HG03439 (cell line): ENCODE data around the gene SLC66A2.
"Not testable (repeated sequence)": the region's sequence is repeated elsewhere in the genome, so short reads cannot be mapped to it uniquely, and the experiment has no call there.

ENCODE experiments used
- ATAC-seq: cut with Tn5 transposase; IDR thresholded peaks from one replicate; pipeline ENCODE4 v1.9.1; 2021; ENCODE audit warnings: mild to moderate bottlenecking, moderate library complexity; ENCODE audit not compliant: unreplicated experiment

The SLC66A2 gene

DNA sequence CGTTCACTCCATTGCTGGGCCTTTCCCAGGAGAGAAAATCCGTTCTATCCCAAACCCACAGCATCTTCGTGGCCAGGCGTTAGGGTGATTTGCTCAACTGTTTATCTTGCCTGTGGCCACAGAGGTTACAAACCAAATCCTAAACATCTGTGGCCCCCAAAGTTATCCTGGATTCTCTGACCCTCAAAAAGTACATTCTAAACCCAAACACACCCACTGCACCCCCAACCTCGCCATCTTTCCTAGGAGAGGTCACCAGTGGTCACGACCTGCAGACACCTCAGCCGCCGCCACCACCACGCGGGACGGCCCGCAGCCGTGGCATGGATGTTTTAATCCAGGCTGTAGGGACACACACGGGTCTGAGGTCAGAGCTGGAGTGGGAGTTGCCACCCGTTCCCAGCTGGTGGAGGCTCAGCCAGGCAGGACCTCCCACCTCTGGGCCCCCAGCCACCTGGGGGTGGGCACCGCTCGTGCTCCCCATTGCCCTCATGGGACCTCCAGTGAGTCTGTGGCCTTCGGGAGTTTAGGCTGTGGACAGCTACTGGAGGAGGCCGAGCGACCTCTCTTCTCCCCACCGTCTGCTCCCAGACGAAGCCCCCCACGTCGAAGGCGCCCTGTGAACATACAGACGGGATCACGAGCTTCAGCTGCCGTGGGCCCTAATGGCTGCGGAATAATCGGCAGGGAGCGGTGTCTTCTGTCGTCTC lies 81.7 kb downstream of the SLC66A2 start:
- ATAC-seq, result no peak

DNA sequence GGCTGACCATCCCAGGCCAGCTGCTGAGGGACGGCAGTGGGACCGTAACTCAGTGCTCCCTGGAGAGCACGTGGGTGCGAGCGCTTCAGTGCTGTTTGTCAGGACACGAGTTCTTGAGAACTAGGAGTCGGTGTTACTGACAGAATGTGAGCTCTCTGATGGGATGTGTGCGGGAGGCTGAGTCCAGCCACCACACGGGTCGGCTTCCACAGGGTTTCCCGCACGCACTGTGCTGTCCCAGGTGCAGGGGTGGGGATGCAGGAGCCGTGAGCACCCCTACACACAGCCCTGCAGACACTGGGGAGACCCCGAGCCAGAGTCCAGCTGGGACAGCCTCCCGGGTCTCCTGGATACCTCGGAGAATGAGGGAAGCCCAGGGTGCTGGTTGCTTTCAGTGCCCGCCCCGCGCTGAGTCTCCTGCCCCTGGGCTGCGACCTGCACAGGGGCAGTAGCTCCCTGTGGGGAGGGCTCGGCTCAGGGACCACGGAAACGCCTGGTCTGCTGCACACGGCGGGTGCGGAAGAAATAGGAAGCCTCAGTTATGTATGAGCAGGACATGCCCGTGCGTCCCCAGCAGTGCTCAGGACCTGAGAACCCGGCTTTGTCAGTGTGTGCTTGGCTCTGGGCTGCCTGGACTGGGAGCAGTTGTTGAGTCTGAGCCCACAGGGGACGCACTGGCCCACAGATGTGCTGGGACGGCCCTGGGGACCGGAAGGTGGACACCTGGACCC lies 82.5 kb downstream of the SLC66A2 start:
- ATAC-seq, result no peak

DNA sequence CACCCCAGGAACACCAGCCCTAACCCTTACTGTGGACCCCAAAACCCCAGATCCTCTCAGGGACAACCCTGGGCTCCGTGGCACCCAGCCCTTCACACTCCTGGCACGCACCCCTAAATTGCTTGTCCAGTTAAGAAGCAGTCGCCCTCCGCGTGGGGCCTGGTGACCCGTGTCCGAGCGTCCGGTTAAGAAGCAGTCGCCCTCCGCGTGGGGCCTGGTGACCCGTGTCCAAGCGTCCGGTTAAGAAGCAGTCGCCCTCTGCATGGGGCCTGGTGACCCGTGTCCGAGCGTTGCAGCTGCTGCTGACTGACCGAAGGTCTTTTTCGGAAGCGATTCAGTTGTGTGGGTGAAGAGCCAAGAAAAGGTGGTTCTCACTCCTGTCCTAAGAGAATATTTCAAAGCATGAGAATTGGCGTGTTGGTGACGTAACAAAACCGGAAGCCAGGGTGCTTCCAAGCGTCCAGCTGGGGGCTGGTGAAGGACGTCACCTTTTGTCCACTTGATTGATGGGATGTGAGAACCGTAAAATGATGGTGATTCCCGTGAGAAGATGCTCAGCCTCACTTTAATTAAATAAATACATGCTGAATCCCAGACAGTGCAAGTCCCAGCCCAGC lies 83.2 kb downstream of the SLC66A2 start:
- no peak for ATAC-seq

DNA sequence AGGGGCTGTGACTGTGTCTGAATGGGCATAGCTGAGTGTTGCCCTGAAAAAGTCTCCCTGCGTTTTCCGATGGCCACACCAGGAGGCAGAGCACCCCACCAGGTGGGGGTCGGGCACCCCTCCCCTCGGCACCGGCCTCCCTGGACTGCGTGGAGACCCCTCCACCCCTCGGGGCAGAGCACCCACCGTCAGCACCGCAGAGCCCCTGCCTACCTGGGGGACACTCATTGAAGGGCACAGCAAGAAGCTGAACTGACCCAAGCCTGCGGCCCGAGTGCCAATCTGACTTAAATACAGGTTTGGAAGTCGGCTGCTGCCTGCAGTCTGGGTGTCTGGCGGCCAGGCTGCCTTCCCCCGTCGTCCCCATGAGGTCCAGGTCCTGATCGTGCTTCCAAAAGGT lies 83.8 kb downstream of the SLC66A2 start:
- no peak for ATAC-seq

DNA sequence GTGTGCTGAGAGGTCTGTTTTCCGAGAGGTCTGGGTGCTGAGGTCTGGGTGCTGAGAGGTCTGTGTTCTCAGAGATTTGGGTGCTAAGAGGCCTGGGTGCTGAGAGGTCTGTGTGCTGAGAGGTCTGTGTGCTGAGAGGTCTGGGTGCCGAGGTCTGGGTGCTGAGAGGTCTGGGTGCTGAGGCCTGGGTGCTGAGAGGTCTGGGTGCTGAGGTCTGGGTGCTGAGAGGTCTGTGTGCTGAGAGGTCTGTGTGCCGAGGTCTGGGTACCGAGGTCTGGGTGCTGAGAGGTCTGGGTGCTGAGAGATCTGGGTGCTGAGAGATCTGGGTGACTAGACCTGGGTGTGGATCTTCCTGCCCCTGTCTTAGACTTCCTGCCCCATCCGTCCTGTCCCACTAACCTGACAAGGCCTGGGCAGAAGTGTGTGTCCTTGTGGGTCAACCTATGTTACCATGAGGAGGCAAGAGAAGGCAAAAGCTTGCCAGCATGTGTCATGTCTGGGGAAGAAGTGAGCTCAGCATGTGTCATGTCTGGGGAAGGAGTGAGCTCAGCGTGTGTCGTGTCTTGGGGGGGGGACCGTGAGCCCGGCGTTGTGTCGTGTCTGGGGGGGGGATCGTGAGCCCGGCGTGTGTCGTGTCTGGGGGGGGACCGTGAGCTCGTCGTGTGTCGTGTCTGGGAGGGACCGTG lies 84.4 kb downstream of the SLC66A2 start:
- ATAC-seq, result no peak

DNA sequence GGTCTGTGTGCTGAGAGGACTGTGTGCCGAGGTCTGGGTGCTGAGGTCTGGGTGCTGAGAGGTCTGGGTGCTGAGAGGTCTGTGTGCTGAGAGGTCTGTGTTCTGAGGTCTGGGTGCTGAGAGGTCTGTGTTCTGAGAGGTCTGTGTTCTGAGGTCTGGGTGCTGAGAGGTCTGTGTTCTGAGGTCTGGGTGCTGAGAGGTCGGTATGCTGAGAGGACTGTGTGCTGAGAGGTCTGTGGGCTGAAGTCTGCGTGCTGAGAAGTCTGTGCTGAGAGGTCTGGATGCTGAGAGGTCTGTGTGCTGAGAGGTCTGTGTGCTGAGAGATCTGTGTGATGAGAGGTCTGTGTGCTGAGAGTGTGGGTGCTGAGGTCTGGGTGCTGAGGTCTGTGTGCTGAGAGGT lies 85.5 kb downstream of the SLC66A2 start:
- not testable (repeated sequence) for ATAC-seq

DNA sequence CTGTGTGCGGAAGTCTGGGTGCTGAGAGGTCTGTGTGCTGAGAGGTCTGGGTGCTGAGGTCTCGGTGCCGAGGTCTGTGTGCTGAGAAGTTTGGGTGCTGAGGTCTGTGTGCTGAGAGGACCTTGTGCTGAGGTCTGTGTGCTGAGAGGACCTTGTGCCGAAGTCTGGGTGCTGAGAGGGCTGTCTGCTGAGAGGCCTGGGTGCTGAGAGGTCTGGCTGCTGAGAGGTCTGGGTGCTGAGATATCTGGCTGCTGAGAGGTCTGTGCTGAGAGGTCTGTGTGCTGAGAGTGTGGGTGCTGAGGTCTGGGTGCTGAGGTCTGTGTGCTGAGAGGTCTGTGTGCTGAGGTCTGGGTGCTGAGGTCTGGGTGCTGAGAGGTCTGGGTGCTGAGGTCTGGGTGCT lies 86.5 kb downstream of the SLC66A2 start:
- ATAC-seq, result not testable (repeated sequence)

DNA sequence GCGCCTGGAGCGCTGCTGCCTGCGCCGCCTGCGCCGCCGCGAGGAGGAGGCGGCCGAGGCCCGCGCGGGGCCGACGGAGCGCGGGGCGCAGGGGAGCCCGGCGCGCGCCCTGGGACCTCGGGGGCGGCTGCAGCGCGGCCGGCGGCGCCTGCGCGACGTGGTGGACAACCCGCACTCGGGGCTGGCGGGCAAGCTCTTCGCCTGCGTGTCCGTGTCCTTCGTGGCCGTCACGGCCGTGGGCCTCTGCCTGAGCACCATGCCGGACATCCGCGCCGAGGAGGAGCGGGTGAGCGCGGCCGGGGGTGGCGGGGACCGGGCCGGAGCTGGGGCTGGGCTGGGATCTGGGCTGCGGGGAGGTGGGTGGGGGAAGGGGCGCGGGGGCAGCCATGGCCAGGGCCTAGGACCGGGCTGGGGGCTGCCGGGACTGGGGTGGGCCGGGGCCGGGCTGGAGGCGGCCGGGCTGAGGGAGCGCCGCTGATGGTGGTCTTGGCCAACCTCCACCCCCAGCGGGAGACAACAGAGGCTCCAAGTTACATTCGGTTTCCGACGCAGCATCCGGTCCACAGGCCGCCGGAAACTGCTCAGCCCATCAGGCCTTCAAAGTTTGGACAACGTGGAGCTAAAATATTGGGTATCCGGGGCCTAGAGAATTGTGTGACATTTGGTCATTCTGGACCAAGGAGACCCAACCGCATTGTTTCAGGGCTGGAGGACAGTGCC lies 87.3 kb downstream of the SLC66A2 start:
- ATAC-seq, result no peak

DNA sequence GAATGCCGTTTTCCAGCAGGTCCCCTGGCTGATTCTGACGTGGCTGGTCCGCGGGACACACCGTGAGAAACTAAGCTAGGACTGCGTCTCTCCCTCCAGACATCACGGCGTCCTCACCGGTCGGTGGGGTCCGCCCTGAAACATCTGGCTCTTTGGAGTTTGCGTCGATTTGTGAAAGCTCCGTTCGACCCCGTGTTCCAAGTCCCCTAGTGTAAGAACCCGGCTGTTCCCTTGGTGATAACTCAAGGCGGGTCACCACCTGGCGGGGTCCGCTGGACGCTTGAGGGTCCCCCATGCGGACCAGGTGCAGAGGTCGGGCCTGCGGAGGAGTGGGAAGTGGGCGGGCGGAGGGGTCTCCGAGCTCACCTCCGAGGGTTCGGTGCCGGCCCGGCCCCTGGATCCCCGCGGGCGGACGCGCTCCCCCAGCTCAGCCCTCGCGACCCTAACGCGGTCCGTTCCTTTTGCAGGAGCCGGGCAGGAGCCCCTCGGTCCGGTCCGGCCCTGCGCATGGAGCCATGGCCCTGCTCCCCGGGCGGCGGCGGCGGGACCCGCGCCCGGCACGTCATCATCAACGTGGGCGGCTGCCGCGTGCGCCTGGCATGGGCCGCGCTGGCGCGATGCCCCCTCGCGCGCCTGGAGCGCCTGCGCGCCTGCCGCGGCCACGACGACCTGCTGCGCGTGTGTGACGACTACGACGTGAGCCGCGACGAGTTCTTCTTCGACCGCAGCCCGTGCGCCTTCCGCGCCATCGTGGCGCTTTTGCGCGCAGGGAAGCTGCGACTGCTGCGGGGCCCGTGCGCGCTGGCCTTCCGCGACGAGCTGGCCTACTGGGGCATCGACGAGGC lies 88.1 kb downstream of the SLC66A2 start:
- ATAC-seq, result no peak

DNA sequence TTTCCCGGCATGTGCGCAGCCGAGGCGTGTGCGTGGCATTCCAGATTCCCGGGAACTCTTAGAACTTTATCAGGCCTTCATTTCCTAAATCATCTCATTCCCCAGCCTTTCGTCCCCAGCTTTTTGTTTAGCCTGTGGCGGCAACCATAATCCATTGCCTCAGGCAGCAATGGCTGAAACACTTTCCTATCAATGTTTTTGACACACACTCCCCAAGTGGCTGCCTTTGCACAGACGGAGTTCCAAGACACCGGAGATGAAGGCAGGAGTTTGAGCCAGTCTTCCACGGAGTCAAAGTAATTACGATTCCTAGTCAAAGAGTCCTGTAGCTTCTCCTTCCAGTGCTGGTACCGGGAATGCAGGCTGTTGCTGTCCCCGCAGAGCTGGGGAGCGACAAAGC lies 88.9 kb downstream of the SLC66A2 start:
- ATAC-seq, result no peak

DNA sequence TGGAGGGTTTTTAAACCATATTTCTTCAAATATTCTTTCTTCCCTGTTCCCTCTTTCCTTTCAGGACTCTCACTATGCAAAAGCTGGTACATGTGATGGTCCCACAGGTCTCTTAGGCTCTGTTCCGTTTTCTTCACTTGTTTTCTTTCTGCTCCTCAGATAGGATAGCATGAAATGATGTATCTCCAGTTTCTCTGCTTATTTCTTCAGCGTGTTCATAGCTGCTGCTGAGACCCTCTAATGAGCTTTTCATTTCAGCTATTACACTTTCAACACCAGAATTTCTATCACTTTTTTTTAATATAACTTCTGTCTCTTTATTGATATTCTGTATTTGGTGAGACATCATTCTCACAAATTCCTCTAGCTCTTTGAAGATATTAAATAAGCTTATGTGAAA lies 89.8 kb downstream of the SLC66A2 start:
- ATAC-seq, result no peak

DNA sequence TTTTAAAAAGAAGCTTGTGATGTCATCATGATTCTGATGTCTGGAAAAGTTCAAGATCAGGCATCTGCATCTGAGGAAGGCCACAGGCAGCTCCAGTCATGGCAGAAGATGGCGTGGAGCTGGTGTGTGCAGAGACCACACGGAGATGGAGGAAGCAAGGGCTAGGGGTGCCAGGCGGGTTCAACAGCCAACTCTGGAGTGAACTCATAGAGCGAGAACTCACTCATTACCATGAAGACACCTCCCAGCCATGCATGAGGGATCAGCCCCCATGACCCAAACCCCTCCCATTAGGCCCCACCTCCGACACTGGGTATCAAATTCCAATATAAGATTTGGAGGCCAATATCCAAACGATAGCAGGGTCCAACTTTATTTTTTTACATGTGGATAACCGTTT lies 92.1 kb downstream of the SLC66A2 start:
- ATAC-seq, result no peak

DNA sequence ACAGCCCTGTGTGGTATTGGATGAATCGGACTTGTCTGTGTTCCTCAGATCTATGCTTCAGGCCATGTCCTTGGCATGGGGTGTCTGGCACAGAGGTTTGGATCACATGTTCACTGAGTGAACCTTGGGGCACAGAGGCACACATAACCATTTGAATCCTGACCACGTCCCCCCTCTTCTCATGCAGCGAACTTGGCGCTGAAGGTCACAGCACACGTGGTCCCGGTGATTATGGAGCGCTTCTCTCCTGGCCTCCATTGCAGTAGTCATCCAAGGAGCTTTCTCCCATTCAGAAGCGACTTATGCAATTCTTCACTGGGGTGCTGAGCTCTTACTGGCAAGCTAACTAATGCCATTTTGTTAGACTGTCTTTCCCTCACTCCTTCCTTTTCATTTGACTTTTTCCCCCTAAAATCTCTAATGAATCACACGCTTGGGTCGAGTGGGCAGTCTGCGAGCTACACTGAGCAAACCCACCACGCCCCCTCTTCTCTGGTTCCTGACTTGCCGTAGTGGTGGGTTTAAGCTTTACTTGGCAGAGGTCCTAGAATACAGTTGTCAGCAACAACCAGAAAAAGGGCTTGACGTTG lies 94.3 kb downstream of the SLC66A2 start:
- no peak for ATAC-seq

DNA sequence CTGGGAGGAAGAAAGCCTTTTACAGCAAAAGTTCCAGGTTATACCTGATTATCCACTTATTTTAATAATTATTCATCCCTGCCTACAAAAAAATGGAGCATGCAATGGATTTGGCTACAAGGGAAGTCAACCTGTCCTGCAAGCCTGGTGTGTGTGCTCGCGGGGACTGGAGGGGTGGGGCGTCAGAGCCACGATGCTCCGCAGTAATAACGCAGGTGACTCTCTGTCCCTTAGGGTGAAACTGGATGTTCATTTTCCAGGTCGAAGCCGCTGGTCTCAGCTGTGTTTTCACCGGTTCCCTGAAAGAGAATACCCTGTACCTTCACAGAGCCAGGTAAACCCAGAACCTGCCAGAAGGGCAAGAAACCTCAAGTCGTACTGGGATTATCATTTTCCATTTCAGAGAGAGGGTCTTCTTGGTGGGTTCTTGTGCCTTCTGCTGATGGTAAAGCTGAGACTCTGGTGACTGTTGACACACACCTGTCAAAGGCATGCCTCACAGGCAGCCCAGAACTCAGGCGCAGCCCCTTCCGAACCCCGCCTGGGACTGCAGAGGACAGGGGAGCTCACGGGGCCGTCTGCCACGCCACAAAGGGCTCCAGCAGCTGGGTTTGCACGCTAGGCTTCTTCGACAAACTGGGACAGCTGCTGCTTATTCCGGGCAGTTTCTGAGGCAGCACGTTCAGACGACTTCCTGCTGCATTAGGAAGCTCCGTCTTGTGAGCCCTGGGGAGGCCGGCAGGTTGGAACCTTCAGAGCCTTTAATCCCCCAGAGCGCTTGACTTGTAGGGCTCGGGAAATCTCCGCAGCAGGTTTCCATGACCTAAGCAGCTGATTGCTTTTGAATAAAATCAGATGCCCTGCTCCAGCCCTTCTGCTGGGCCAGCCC lies 95.1 kb downstream of the SLC66A2 start:
- no peak for ATAC-seq

DNA sequence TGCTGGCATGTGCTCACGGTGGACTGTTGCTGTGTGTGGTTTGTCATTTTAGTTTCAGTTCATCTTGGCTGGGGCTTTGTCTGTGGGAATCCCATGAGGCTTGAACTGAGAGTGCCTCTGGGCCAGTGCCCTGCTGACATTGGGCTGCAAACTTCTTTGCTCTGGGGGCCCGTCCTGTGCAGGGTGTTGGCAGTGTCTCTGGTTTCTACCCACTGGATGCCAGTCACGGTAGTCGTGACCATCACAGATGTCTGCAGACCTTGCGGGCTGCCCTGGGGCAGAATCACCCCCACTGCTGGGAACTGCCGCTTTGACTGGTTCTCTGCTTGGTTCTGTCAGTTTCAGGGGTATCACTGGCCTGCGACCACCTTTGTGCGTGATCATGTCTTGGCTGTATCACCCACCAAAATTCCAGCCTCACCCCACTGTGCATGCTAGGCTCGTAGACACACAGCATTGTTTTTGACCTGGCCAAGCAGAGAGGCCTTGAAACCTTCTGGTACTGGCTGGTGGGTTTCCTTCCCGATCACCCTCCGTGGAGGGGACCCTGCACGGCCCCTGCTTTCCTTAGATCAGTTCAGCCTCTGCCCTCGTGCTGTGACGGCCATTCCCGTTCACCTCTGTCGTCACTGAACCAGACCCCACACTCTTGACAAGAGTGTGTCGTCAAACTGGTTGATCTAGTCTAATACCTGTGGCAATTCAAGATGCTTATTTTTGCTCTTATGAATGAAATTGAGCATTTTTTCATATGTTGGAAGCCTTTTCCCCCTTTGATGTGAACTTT lies 96.1 kb downstream of the SLC66A2 start:
- no peak for ATAC-seq

DNA sequence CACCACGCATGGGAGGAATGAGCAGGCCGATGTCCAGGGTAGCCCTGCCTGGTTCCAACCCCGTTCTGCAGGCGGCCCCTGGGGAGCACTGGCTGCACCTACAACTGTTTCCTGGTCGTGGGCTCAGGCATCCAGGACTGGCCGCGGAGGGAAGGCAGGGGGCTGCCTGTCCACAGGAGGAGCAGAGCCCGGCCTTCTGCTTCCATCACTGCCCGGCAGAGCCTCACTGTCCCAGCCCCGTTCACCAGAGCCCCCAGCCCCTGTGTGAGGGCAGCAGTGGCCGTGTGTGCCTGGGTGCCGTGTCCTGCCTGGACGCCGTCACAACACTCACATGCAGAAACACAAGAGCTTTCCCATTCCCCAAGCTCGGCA lies 97.5 kb downstream of the SLC66A2 start:
- ATAC-seq, result no peak

DNA sequence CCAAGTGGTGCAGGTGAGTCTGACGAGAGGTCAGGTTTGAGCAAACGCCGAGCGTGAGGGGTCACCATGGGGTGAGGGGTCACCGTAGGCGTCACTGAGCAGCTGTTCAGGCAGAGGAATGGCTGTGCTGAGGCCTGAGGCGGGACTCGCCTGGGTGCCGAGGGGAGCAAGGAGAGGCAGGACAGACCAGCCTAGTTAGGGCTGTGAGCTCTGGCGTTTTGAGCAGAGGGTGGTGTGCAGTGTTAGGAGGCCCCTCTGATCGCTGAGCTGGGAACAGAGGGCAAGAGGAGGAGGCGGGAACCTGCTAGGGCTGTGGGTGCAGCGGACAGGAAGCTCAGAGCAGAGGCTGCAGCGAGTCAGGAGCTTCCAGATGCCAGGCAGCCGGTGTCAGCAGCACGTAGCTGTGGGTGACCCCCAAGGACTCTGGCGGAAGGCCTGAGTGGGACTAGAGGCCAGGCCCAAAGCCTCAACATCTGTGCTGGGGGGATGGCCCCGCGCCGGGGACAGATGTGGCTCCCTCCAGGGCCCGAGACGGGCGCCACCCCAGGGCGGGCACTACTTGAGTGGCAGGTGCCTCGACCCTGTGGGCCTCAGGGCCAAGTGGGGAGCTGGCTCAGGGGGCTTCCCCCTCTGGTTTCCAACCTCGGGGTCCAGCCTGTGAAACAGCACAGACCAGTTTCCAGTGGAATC lies 98.0 kb downstream of the SLC66A2 start:
- no peak for ATAC-seq
